ENCODE measurements around the gene EEF1A2.

The EEF1A2 gene

GRCh38 chr20:63473555-63474449, 25.1 kb downstream of the EEF1A2 start:
- Histone ChIP-seq H3K9me3 (ENCODE audit: insufficient read depth, low read length) (no peaks in the 10 kb centered on the region), H3K4me2 (ENCODE audit: low read length) (no peak overlapping the region), H2AFZ (ENCODE audit: low read depth, low read length) (no peak overlapping the region), H3K4me3 (ENCODE audit: low read length) (no peak overlapping the region), H4K20me1 (ENCODE audit: insufficient read depth, low read length) (no peaks in the 10 kb centered on the region), H3K9ac (ENCODE audit: low read length) (no peak overlapping the region), H3K27me3 (ENCODE audit: low read depth, low read length) (peaks cover 7% of the 10 kb centered on the region; the same call in 1 of the 2 replicates), H3K27ac (ENCODE audit: low read length) (no peak overlapping the region), H3K4me1 (ENCODE audit: low read length) (no peaks in the 10 kb centered on the region), H3K36me3 (replicated peaks; ENCODE audit: low read depth, low read length) (no peaks in the 10 kb centered on the region), H3K79me2 (ENCODE audit: low read length) (no peaks in the 10 kb centered on the region)
- no peak for TF ChIP-seq EZH2phosphoT487 (IDR thresholded peaks at IDR 0.05; ENCODE audit: low read depth)
- TF ChIP-seq, protein P1, sequence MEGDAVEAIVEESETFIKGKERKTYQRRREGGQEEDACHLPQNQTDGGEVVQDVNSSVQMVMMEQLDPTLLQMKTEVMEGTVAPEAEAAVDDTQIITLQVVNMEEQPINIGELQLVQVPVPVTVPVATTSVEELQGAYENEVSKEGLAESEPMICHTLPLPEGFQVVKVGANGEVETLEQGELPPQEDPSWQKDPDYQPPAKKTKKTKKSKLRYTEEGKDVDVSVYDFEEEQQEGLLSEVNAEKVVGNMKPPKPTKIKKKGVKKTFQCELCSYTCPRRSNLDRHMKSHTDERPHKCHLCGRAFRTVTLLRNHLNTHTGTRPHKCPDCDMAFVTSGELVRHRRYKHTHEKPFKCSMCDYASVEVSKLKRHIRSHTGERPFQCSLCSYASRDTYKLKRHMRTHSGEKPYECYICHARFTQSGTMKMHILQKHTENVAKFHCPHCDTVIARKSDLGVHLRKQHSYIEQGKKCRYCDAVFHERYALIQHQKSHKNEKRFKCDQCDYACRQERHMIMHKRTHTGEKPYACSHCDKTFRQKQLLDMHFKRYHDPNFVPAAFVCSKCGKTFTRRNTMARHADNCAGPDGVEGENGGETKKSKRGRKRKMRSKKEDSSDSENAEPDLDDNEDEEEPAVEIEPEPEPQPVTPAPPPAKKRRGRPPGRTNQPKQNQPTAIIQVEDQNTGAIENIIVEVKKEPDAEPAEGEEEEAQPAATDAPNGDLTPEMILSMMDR (IDR thresholded peaks at IDR 0.05; ENCODE audit: low read depth, low read length), result no peak

DNA sequence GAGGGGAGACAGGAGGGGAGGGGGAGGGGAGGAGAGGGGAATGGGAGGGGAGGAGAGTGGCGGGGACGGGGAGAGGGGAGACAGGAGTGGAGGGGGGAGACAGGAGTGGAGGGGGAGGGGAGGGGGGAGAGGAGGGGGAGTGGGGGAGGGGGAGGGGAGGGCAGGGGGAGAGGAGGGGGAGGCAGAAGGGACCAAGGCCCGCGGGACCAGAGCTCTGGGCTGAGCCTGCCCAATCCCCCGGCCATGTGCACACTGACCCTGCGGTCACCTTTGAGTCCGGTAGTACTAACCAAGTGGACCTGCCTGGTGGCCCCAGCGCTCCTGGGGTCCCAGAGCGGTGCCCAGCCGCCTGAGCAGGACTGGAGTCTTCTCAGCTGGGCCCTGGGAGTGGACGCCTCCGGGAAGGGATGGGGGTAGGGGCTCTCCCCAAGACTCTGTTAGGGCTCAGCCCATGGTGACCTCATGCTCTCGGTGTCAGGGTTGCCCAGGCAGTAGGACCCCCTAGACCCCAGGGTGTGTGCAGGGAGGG, 26.0 kb downstream of the EEF1A2 start:
- Histone ChIP-seq H2AFZ (ENCODE audit: low read depth, low read length) (no peak overlapping the region), H3K79me2 (ENCODE audit: low read length) (no peaks in the 10 kb centered on the region), H3K9me3 (ENCODE audit: insufficient read depth, low read length) (no peaks in the 10 kb centered on the region), H3K27me3 (ENCODE audit: low read depth, low read length) (peaks cover 7% of the 10 kb centered on the region; the same call in 1 of the 2 replicates), H3K9ac (ENCODE audit: low read length) (no peak overlapping the region), H4K20me1 (ENCODE audit: insufficient read depth, low read length) (no peaks in the 10 kb centered on the region), H3K36me3 (replicated peaks; ENCODE audit: low read depth, low read length) (no peaks in the 10 kb centered on the region), H3K4me3 (ENCODE audit: low read length) (no peak overlapping the region), H3K4me2 (ENCODE audit: low read length) (no peak overlapping the region), H3K4me1 (ENCODE audit: low read length) (no peaks in the 10 kb centered on the region), H3K27ac (ENCODE audit: low read length) (no peak overlapping the region)
- no peak for TF ChIP-seq EZH2phosphoT487 (IDR thresholded peaks at IDR 0.05; ENCODE audit: low read depth)
- TF ChIP-seq, protein P1 (IDR thresholded peaks at IDR 0.05; ENCODE audit: low read depth, low read length), result no peak

DNA sequence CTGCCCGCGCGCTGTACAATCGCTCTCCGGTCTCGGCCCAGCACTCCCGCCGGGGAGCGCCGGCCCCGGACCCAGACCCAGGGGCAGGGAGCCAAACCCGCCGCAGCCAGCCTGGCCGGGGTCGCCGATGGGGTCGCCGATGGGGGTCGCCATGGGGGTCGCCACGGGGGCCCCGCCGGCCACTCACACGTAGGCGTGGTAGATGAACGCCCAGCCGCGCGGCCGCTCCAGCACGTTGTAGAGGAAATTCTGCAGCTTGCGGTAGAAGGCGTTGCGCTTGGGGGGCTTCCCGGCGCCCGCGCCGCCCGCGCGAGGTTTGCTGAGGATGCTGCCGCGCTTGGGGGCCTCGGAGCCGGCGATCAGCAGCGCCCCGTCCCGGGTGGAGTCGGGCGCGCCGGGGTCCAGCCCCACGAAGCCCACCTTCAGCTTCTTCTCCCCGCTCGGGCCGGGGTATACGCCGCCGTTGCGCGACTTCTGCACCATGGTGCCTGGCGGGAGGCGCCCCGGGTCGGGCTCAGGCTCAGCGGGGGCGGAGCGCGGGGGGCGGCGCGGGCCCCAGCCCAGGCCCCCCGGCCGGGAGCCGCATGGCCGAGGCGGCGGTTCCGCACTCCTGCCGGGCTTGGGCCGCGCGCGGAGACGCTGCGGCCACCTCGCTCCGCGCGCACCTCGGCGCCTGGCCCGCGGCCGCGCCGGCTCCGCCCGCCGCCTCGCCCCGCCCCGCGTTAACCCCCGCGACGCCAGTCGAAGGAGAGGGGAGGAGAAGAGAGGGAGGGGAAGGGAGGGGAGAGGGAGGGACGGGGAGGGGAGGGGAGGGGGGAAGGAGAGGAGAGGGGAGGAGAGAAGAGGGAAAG, 26.7 kb downstream of the EEF1A2 start, which contains the start of gene KCNQ2:
Gene KCNQ2, minus strand, starts transcription at position 675 of the 851 bp plus-strand sequence. Its CDS starts 192 bp downstream, at position 483.
- no peak within 1 kb of the TSS for H3K4me2 ChIP-seq (ENCODE audit: low read length)
- H2AFZ ChIP-seq (ENCODE audit: low read depth, low read length), result no peak within 1 kb of the TSS
- TF ChIP-seq, protein P1 (IDR thresholded peaks at IDR 0.05; ENCODE audit: low read depth, low read length), result no peak
- TF ChIP-seq EZH2phosphoT487 (IDR thresholded peaks at IDR 0.05; ENCODE audit: low read depth), result no peak
- no peaks in the 10 kb centered on the region for H3K4me1 ChIP-seq (ENCODE audit: low read length)
- H3K4me3 ChIP-seq (ENCODE audit: low read length), result no peak within 1 kb of the TSS
- no peaks in the 10 kb centered on the region for H4K20me1 ChIP-seq (ENCODE audit: insufficient read depth, low read length)
- no peaks in the 10 kb centered on the region for H3K9me3 ChIP-seq (ENCODE audit: insufficient read depth, low read length)
- no peak within 1 kb of the TSS for H3K27ac ChIP-seq (ENCODE audit: low read length)
- H3K27me3 ChIP-seq (ENCODE audit: low read depth, low read length), result peaks cover 7% of the 10 kb centered on the region; the same call in 1 of the 2 replicates
- H3K79me2 ChIP-seq (ENCODE audit: low read length), result no peaks in the 10 kb centered on the region
- no peak within 1 kb of the TSS for H3K9ac ChIP-seq (ENCODE audit: low read length)
- H3K36me3 ChIP-seq (replicated peaks; ENCODE audit: low read depth, low read length), result no peaks in the 10 kb centered on the region

GRCh38 chr20:63471717-63471980, 27.2 kb downstream of the EEF1A2 start:
- H3K4me3 ChIP-seq (ENCODE audit: low read length), result no peak overlapping the region
- H3K9ac ChIP-seq (ENCODE audit: low read length), result no peak overlapping the region
- TF ChIP-seq, protein P1 (IDR thresholded peaks at IDR 0.05; ENCODE audit: low read depth, low read length), result no peak
- TF ChIP-seq EZH2phosphoT487 (IDR thresholded peaks at IDR 0.05; ENCODE audit: low read depth), result no peak
- H3K4me1 ChIP-seq (ENCODE audit: low read length), result no peaks in the 10 kb centered on the region
- H3K27me3 ChIP-seq (ENCODE audit: low read depth, low read length), result peaks cover 7% of the 10 kb centered on the region; the same call in 1 of the 2 replicates
- H3K79me2 ChIP-seq (ENCODE audit: low read length), result no peaks in the 10 kb centered on the region
- H2AFZ ChIP-seq (ENCODE audit: low read depth, low read length), result no peak overlapping the region
- no peak overlapping the region for H3K27ac ChIP-seq (ENCODE audit: low read length)
- H3K36me3 ChIP-seq (replicated peaks; ENCODE audit: low read depth, low read length), result no peaks in the 10 kb centered on the region
- H3K4me2 ChIP-seq (ENCODE audit: low read length), result no peak overlapping the region
- H3K9me3 ChIP-seq (ENCODE audit: insufficient read depth, low read length), result no peaks in the 10 kb centered on the region
- no peaks in the 10 kb centered on the region for H4K20me1 ChIP-seq (ENCODE audit: insufficient read depth, low read length)
